Left ventricle myocardium inferior (tissue), 1 donor: ENCODE results near the gene C19orf73. TPM values are rescaled to one million over a fixed set of nuclear protein-coding genes. Genes with fewer than 3 reads are reported as not detected.

ENCODE experiments used
- DNase-seq: peaks from one replicate; pipeline ENCODE4 v3.0.0-alpha.2; 2020
- H3K27ac ChIP-seq: fragments of 200-600 bp; replicated peaks from 2 replicates; pipeline ENCODE4 v1.8.0; 2021
- H3K27me3 ChIP-seq: fragments of 200-600 bp; 2 replicates; pipeline ENCODE4 v1.8.0; 2021; ENCODE audit warnings: low read depth
- H3K36me3 ChIP-seq: fragments of 200-600 bp; 2 replicates; pipeline ENCODE4 v1.8.0; 2021
- H3K4me1 ChIP-seq: fragments of 200-600 bp; 2 replicates; pipeline ENCODE4 v1.8.0; 2021
- H3K4me3 ChIP-seq: fragments of 200-600 bp; 2 replicates; pipeline ENCODE4 v1.8.0; 2021; ENCODE audit warnings: mild to moderate bottlenecking, moderate library complexity
- H3K9me3 ChIP-seq: fragments of 200-600 bp; replicated peaks from 2 replicates; pipeline ENCODE4 v1.8.0; 2021
- intact Hi-C: fragments of 100-400 bp; cut with micrococcal nuclease; formaldehyde crosslinking; loops from one replicate; pipeline ENCODE4 v1.11.0; 2022
- total RNA-seq: library from RNA; stranded (reverse); fragmentation: NEBNext Ultra II Directional; extraction: Animal tissue kit (Norgen Biotek cat#: 25700); gene quantifications from one replicate; pipeline ENCODE4 v1.2.1, GENCODE V29; 2021
- TF ChIP-seq, protein P1 (sequence below): fragments of 200-600 bp; IDR thresholded peaks from 2 replicates; pipeline ENCODE4 v1.8.0; 2021; ENCODE audit warnings: antibody characterized with exemption, mild to moderate bottlenecking, borderline replicate concordance
- donor health status: DM: no; HTN: yes; CAD: no; lungs with severe emphysema.

Gene C19orf73
- total RNA-seq, 1 donor from 2014 or later: 1.6 TPM

DNA sequence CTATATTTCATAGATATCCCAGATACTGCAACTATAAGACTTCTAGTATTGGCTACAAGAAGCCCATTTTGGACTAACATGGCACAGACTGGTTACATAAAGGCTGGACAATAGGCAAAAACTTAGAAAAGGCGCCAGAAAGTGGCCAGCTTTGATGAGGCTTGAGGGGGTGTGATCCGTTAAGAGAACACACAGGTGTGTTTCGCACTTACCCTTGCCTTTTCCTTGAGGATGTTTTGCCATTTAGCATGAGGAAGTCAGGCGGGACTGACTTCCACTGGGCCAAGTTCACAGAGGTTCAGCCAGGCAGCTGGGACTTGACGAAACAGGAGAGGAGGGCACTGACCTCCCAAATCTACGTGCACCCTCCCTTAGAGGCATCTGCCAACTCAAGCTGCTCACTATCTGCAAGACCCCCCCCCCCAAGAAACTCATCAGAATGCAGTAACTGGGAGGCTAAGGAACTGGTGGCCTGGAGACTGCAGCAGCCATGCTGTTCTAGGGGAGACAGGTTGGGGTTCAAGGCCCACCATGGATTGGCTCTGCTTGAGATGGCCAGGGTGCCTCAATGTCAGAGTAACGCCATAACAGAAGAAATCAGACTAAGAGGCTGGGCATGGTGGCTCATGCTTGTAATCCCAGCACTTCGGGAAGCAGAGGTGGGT lies 9.2 kb downstream of the C19orf73 start:
- Histone ChIP-seq H3K4me3 (no peak overlapping the region), H3K27me3 (no peaks in the 10 kb centered on the region), H3K9me3 (no peaks in the 10 kb centered on the region), H3K4me1 (peaks cover 32% of the 10 kb centered on the region), H3K27ac (peak overlapping the region; percentile 27), H3K36me3 (peaks cover 44% of the 10 kb centered on the region)
- intact Hi-C loops: no loop called here
- TF ChIP-seq, protein P1, sequence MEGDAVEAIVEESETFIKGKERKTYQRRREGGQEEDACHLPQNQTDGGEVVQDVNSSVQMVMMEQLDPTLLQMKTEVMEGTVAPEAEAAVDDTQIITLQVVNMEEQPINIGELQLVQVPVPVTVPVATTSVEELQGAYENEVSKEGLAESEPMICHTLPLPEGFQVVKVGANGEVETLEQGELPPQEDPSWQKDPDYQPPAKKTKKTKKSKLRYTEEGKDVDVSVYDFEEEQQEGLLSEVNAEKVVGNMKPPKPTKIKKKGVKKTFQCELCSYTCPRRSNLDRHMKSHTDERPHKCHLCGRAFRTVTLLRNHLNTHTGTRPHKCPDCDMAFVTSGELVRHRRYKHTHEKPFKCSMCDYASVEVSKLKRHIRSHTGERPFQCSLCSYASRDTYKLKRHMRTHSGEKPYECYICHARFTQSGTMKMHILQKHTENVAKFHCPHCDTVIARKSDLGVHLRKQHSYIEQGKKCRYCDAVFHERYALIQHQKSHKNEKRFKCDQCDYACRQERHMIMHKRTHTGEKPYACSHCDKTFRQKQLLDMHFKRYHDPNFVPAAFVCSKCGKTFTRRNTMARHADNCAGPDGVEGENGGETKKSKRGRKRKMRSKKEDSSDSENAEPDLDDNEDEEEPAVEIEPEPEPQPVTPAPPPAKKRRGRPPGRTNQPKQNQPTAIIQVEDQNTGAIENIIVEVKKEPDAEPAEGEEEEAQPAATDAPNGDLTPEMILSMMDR: no peak
- DNase-seq: no peak

- H3K36me3 ChIP-seq: peaks cover 51% of the 10 kb centered on the region
- TF ChIP-seq, protein P1: no peak
Measured at GRCh38 chr19:49109051-49109450, 9.9 kb downstream of the C19orf73 start.

GRCh38 chr19:49107625-49108459 lies 11.1 kb downstream of the C19orf73 start:
- Histone ChIP-seq H3K36me3 (peaks cover 63% of the 10 kb centered on the region), H3K27ac (no peak overlapping the region), H3K27me3 (no peaks in the 10 kb centered on the region), H3K4me1 (peaks cover 19% of the 10 kb centered on the region), H3K9me3 (no peaks in the 10 kb centered on the region), H3K4me3 (no peak overlapping the region)
- intact Hi-C loops: no loop called here
- DNase-seq: no peak
- TF ChIP-seq, protein P1: no peak

More at GRCh38 chr19:49109051-49109450, 9.9 kb downstream of the C19orf73 start:
- Histone ChIP-seq H3K4me1 (peaks cover 26% of the 10 kb centered on the region), H3K9me3 (no peaks in the 10 kb centered on the region), H3K27me3 (no peaks in the 10 kb centered on the region), H3K4me3 (no peak overlapping the region), H3K27ac (no peak overlapping the region)
- no peak for DNase-seq
- intact Hi-C loops: no loop called here

DNA sequence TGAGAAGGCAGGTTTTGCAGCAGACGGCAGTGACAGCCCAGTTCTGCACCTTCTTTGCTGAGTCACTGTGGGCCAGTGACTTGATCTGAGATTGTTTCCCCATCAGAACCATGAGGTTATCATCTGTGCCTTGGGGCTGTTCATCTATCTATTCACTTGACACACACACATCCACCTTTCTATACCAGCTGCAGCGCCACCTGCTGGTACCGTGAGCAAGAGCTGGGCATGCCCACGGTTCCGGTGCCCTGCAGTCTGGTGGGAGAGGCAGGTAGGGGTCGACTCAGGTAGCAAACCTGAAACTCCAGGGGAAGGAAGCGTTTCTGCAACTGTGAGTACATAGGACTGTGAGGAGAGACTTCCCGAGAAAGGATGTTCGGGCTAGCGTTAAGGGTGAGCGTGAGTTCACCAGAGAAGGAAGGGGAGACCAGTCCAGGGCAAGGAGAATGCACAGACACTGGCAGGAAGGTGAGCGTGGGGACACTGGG lies 12.3 kb downstream of the C19orf73 start:
- H3K27me3 ChIP-seq: no peaks in the 10 kb centered on the region
- DNase-seq: peak; percentile 48
- H3K9me3 ChIP-seq: no peaks in the 10 kb centered on the region
- TF ChIP-seq, protein P1: peak; percentile 81
- peaks cover 74% of the 10 kb centered on the region for H3K36me3 ChIP-seq
- peaks cover 19% of the 10 kb centered on the region for H3K4me1 ChIP-seq
- H3K4me3 ChIP-seq: no peak overlapping the region
- intact Hi-C loops: no loop called here
- no peak overlapping the region for H3K27ac ChIP-seq

DNA sequence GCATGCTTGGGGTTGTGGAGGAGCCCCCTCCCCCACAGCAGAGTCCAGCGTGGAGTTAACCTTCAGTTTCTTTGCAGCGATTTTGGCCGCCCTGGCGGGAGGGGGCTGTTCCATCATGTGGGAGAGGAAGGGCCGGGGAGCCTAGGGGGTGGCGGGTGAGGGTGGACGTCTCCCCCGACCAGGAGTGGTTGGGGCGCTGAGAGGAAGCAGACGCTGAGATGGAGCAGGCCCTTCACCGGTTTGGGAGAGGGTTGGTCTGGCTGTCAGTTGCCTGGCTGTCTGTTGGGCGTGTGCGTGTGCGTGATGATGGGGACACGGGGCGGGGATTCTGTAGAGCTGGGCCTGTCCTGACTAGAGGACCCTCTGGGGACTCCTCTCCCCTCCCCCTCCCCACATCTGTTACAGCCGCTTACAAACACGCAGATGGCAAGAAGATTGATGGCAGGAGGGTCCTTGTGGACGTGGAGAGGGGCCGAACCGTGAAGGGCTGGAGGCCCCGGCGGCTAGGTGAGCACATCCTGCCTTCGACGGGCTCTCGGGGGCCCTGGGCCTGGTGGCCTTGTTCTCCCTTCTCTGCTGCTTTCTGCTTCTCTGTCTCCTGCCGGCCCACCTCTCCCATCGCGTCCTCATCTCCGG lies 14.6 kb downstream of the C19orf73 start:
- Histone ChIP-seq H3K27me3 (no peaks in the 10 kb centered on the region), H3K4me3 (no peak overlapping the region), H3K4me1 (no peaks in the 10 kb centered on the region), H3K36me3 (peaks cover 98% of the 10 kb centered on the region), H3K27ac (no peak overlapping the region), H3K9me3 (no peaks in the 10 kb centered on the region)
- TF ChIP-seq, protein P1: no peak
- intact Hi-C loops: no loop called here
- DNase-seq: no peak
